ENCODE measurements around the gene PCID2. TPM values are rescaled to one million over a fixed set of nuclear protein-coding genes. Genes with fewer than 3 reads are reported as not detected.

PCID2 gene
- total and polyA plus RNA-seq, 2 of the 13 experiments (the other 11 are each of a cell fraction or from before 2014, with no cell fraction given): 65.0 to 111 TPM

- TF ChIP-seq MLX (CRISPR knock-in tag; IDR thresholded peaks at IDR 0.05): peak; percentile 51; the same call in 1 of the 2 replicates
- no peak for TF ChIP-seq ZNF558 (CRISPR knock-in tag; IDR thresholded peaks at IDR 0.05; ENCODE audit: borderline replicate concordance)
- TF ChIP-seq ARID5B (CRISPR knock-in tag; IDR thresholded peaks at IDR 0.05): peak; percentile 88
- TF ChIP-seq ZFP36L1 (CRISPR knock-in tag; IDR thresholded peaks at IDR 0.05): 0 out of 2 replicates have a peak, but pooled peaks have one; percentile 25
- TF ChIP-seq ZSCAN22 (CRISPR knock-in tag; IDR thresholded peaks at IDR 0.05): no peak
- no peak for TF ChIP-seq ZBTB49 (CRISPR knock-in tag; IDR thresholded peaks at IDR 0.05; ENCODE audit: borderline replicate concordance)
- no peak for TF ChIP-seq ZNF431 (CRISPR knock-in tag; IDR thresholded peaks at IDR 0.05; ENCODE audit: borderline replicate concordance, low read depth)
- 0 out of 2 replicates have a peak, but pooled peaks have one; percentile 4 for TF ChIP-seq LCORL (IDR thresholded peaks at IDR 0.05)
- peak; percentile 62; the same call in 1 of the 2 replicates for TF ChIP-seq LCORL (CRISPR knock-in tag; IDR thresholded peaks at IDR 0.05)
- no peak for TF ChIP-seq ARHGAP35 (CRISPR knock-in tag; IDR thresholded peaks at IDR 0.05; ENCODE audit: borderline replicate concordance)
- no peak for TF ChIP-seq ZNF567 (CRISPR knock-in tag; IDR thresholded peaks at IDR 0.05; ENCODE audit: borderline replicate concordance)
- no peak for TF ChIP-seq LRRFIP1 (CRISPR knock-in tag; conservative IDR thresholded peaks at IDR 0.05)
- TF ChIP-seq TARDBP (CRISPR knock-in tag; IDR thresholded peaks at IDR 0.05): peak; percentile 45; the same call in 1 of the 2 replicates
- TF ChIP-seq ZNF280D (CRISPR knock-in tag; IDR thresholded peaks at IDR 0.05): no peak
- TF ChIP-seq ZKSCAN5 (CRISPR knock-in tag; IDR thresholded peaks at IDR 0.05): no peak
Observed at GRCh38 chr13:113183450-113184129, 24.9 kb downstream of the PCID2 start (continued).

Data from HepG2 (cell line).